GM21381 (cell line): Measurements from ENCODE around the gene ADAM23.

Experiments used
- ATAC-seq: cut with Tn5 transposase; IDR thresholded peaks from one replicate; pipeline ENCODE4 v1.9.1; 2021; ENCODE audit warnings: mild to moderate bottlenecking, moderate library complexity; ENCODE audit not compliant: unreplicated experiment

The ADAM23 gene

GRCh38 chr2:206563374-206563773 lies 120.0 kb downstream of the ADAM23 start:
- no peak for ATAC-seq

- no peak for ATAC-seq
Observed at GRCh38 chr2:206565666-206566065, 122.3 kb downstream of the ADAM23 start.

GRCh38 chr2:206569470-206569869 lies 126.1 kb downstream of the ADAM23 start:
- no peak for ATAC-seq

- ATAC-seq, result no peak
Observed at GRCh38 chr2:206570199-206570598, 126.9 kb downstream of the ADAM23 start.

GRCh38 chr2:206572725-206573124 lies 129.4 kb downstream of the ADAM23 start:
- no peak for ATAC-seq

- ATAC-seq, result no peak
Observed at GRCh38 chr2:206573793-206574192, 130.5 kb downstream of the ADAM23 start.

- ATAC-seq, result no peak
Observed at GRCh38 chr2:206584323-206585116, 141.2 kb downstream of the ADAM23 start.

- ATAC-seq, result no peak
Observed at GRCh38 chr2:206585335-206585734, 142.0 kb downstream of the ADAM23 start.

GRCh38 chr2:206586609-206587008 lies 143.3 kb downstream of the ADAM23 start:
- no peak for ATAC-seq

GRCh38 chr2:206597717-206598218 lies 154.4 kb downstream of the ADAM23 start:
- no peak for ATAC-seq

- ATAC-seq, result no peak
Observed at GRCh38 chr2:206603243-206603642, 159.9 kb downstream of the ADAM23 start.

GRCh38 chr2:206610451-206610850 lies 167.1 kb downstream of the ADAM23 start:
- ATAC-seq, result no peak

GRCh38 chr2:206611191-206611590 lies 167.9 kb downstream of the ADAM23 start:
- ATAC-seq, result no peak

- no peak for ATAC-seq
Observed at GRCh38 chr2:206611736-206612135, 168.4 kb downstream of the ADAM23 start.

- no peak for ATAC-seq
Observed at GRCh38 chr2:206614811-206615210, 171.5 kb downstream of the ADAM23 start.

GRCh38 chr2:206615417-206616089 lies 172.2 kb downstream of the ADAM23 start:
- no peak for ATAC-seq

GRCh38 chr2:206616151-206616550 lies 172.8 kb downstream of the ADAM23 start:
- ATAC-seq, result no peak

GRCh38 chr2:206619011-206619410 lies 175.7 kb downstream of the ADAM23 start:
- ATAC-seq, result no peak

- ATAC-seq, result no peak
Observed at GRCh38 chr2:206626108-206626507, 182.8 kb downstream of the ADAM23 start.

- ATAC-seq, result no peak
Observed at GRCh38 chr2:206627632-206628031, 184.3 kb downstream of the ADAM23 start.

- ATAC-seq, result no peak
Observed at GRCh38 chr2:206631340-206631739, 188.0 kb downstream of the ADAM23 start.

- no peak for ATAC-seq
Observed at GRCh38 chr2:206635015-206635414, 191.7 kb downstream of the ADAM23 start.
